HUDEP-2 (cell line): Measurements from ENCODE around the gene SMPD3.

Source experiments
- DNase-seq, 76 experiments: peaks; one replicate each; lab custom pipeline; 2025; ENCODE audit not compliant: unreplicated experiment in 76 of 76; lab: John Stamatoyannopoulos, UW

The SMPD3 gene

GRCh38 chr16:68387301-68387700 lies 61.0 kb downstream of the SMPD3 start:
- DNase-seq: peak in 9 of 76 experiments; percentile 5 to 27 (median 15)

- no peak for DNase-seq
Measured at GRCh38 chr16:68386628-68387027, 61.7 kb downstream of the SMPD3 start.

- no peak for DNase-seq
Measured at GRCh38 chr16:68385371-68385770, 62.9 kb downstream of the SMPD3 start.

- no peak for DNase-seq
Measured at GRCh38 chr16:68384288-68385161, 63.8 kb downstream of the SMPD3 start.

- DNase-seq: no peak
Measured at GRCh38 chr16:68383858-68384257, 64.5 kb downstream of the SMPD3 start.

- peak in 8 of 76 experiments; percentile 4 to 41 (median 12) for DNase-seq
Measured at GRCh38 chr16:68382296-68382718, 66.0 kb downstream of the SMPD3 start.

- DNase-seq: no peak
Measured at GRCh38 chr16:68381363-68381724, 67.0 kb downstream of the SMPD3 start.

- no peak for DNase-seq
Measured at GRCh38 chr16:68380676-68381362, 67.5 kb downstream of the SMPD3 start.

- no peak for DNase-seq
Measured at GRCh38 chr16:68380348-68380670, 68.0 kb downstream of the SMPD3 start.

- DNase-seq: no peak
Measured at GRCh38 chr16:68379472-68380347, 68.6 kb downstream of the SMPD3 start.

GRCh38 chr16:68378436-68379415 lies 69.6 kb downstream of the SMPD3 start:
- DNase-seq: no peak

- DNase-seq: no peak
Measured at GRCh38 chr16:68377667-68378393, 70.5 kb downstream of the SMPD3 start.

GRCh38 chr16:68377221-68377620 lies 71.1 kb downstream of the SMPD3 start:
- DNase-seq: no peak

- no peak for DNase-seq
Measured at GRCh38 chr16:68376590-68376989, 71.7 kb downstream of the SMPD3 start.

GRCh38 chr16:68375801-68376536 lies 72.3 kb downstream of the SMPD3 start:
- DNase-seq: no peak

GRCh38 chr16:68374961-68375660 lies 73.2 kb downstream of the SMPD3 start:
- DNase-seq: no peak

- DNase-seq: no peak
Measured at GRCh38 chr16:68374246-68374805, 74.0 kb downstream of the SMPD3 start.
